Measurements from ENCODE around the gene ITGB5. TPM values are rescaled to one million over a fixed set of nuclear protein-coding genes. Genes with fewer than 3 reads are reported as not detected.

The ITGB5 gene
- total and polyA plus RNA-seq, 2 donors (not counting 1 experiment from before 2014, with no cell fraction given), result 99.7 to 196 TPM

DNA sequence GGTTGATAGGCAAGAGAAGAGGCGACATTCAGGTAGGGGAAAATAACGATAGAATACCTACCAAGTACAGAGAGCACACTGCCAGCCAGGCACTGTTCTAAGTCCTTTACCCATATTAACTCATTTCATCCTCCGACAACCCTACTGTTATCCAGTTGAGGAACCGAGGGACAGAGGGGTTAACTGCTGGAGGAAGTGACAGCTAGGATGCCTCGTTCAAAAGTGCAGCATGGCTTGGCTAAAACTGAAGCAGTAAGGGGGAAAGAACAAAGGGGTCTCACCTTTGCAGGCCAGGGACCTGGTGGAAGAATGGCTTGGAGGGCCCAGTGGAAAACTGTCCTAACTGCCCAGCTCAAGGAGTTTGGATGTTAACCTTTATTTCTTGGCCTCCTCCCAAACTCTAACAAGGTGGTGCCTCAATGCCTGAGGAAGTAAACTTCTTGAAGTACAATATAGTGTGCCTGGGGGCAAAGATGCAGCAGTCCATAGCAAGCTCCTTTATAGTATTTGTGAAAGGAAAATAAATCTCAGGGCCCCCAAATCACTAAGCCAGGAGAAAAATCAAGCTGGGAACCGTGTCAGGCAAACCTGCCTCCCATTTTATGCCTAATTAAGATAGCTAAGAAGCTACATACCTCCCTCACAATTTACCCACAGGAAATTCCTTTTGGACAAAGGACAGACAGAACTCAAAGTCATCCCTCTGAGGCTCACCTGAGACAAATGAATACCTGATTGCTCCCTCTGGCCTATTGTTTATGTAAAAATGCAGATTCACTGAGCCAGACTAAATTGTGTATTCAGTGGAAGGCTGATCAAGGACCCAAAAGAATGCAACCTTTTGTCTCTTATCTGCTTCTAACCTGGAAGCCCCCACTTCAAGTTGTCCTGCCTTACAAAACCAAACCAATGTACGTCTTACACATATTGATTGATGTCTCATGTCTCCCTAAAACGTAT lies 1.6 kb upstream of the ITGB5 start:
- no peaks in the 10 kb centered on the region for H3K4me1 ChIP-seq (ENCODE audit: control insufficient read depth, extremely low read depth, insufficient read depth, low read length)
- H2AFZ ChIP-seq (ENCODE audit: low read length), result no peak overlapping the region
- TF ChIP-seq, protein P1, sequence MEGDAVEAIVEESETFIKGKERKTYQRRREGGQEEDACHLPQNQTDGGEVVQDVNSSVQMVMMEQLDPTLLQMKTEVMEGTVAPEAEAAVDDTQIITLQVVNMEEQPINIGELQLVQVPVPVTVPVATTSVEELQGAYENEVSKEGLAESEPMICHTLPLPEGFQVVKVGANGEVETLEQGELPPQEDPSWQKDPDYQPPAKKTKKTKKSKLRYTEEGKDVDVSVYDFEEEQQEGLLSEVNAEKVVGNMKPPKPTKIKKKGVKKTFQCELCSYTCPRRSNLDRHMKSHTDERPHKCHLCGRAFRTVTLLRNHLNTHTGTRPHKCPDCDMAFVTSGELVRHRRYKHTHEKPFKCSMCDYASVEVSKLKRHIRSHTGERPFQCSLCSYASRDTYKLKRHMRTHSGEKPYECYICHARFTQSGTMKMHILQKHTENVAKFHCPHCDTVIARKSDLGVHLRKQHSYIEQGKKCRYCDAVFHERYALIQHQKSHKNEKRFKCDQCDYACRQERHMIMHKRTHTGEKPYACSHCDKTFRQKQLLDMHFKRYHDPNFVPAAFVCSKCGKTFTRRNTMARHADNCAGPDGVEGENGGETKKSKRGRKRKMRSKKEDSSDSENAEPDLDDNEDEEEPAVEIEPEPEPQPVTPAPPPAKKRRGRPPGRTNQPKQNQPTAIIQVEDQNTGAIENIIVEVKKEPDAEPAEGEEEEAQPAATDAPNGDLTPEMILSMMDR (conservative IDR thresholded peaks at IDR 0.05 in 1 of 2, IDR thresholded peaks at IDR 0.05 in 1 of 2; ENCODE audit: low read depth in 1 of 2, low read length in 2 of 2), result no peak
- TF ChIP-seq EZH2 (IDR thresholded peaks at IDR 0.05; ENCODE audit: low read length, missing control alignments), result no peak
- H3K36me3 ChIP-seq (ENCODE audit: control insufficient read depth, insufficient read depth, low read length), result no peaks in the 10 kb centered on the region
- H3K4me3 ChIP-seq (replicated peaks in 1 of 4; ENCODE audit: control extremely low read depth in 1 of 4, insufficient read depth in 1 of 4, low read depth in 3 of 4, low read length in 4 of 4), result no peak overlapping the region
- H4K20me1 ChIP-seq (ENCODE audit: control insufficient read depth, extremely low read depth, insufficient read depth, low read length), result no peaks in the 10 kb centered on the region
- H3K9ac ChIP-seq (ENCODE audit: insufficient read depth, low read length), result no peak overlapping the region
- no peaks in the 10 kb centered on the region for H3K27me3 ChIP-seq (ENCODE audit: control insufficient read depth, insufficient read depth, low read length)
- no peak overlapping the region for H3K4me2 ChIP-seq (ENCODE audit: extremely low read depth, insufficient read depth, low read length)
- H3K27ac ChIP-seq (ENCODE audit: insufficient read depth, low read length), result no peak overlapping the region
- no peaks in the 10 kb centered on the region for H3K9me3 ChIP-seq (ENCODE audit: control insufficient read depth, insufficient read depth, low read depth, low read length)
- H3K79me2 ChIP-seq (ENCODE audit: control insufficient read depth, insufficient read depth, low read length), result peaks cover 15% of the 10 kb centered on the region
- DNase-seq (ENCODE audit: low read depth in 2 of 2), result no peak

DNA sequence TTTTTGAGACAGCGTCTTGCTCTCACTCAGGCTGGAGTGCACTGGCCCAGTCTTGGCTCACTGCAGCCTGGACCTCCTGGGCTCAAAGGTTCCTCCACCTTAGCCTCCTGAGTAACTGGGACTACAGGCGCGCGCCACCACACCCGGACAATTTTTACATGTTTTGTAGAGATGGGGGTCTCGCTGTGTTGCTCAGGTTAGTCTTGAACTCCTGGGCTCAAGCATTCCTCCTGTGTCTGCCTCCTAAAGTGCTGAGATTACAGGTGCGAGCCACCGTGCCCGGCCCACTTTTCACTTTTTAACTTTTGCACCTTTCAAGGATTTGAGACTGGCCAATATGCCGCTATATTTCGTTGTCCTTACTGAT lies 750 bp upstream of the ITGB5 start:
- H3K27ac ChIP-seq (ENCODE audit: insufficient read depth, low read length), result no peak overlapping the region
- no peaks in the 10 kb centered on the region for H3K9me3 ChIP-seq (ENCODE audit: control insufficient read depth, insufficient read depth, low read depth, low read length)
- H3K4me2 ChIP-seq (ENCODE audit: extremely low read depth, insufficient read depth, low read length), result no peak overlapping the region
- H2AFZ ChIP-seq (ENCODE audit: low read length), result no peak overlapping the region
- H3K27me3 ChIP-seq (ENCODE audit: control insufficient read depth, insufficient read depth, low read length), result no peaks in the 10 kb centered on the region
- H3K79me2 ChIP-seq (ENCODE audit: control insufficient read depth, insufficient read depth, low read length), result peaks cover 15% of the 10 kb centered on the region
- peaks cover 2% of the 10 kb centered on the region for H3K4me1 ChIP-seq (ENCODE audit: control insufficient read depth, extremely low read depth, insufficient read depth, low read length)
- no peaks in the 10 kb centered on the region for H4K20me1 ChIP-seq (ENCODE audit: control insufficient read depth, extremely low read depth, insufficient read depth, low read length)
- no peaks in the 10 kb centered on the region for H3K36me3 ChIP-seq (ENCODE audit: control insufficient read depth, insufficient read depth, low read length)
- no peak for DNase-seq (ENCODE audit: low read depth in 2 of 2)
- peak overlapping the region in 1 of 4 experiments; percentile 68 for H3K4me3 ChIP-seq (replicated peaks in 1 of 4; ENCODE audit: control extremely low read depth in 1 of 4, insufficient read depth in 1 of 4, low read depth in 3 of 4, low read length in 4 of 4)
- H3K9ac ChIP-seq (ENCODE audit: insufficient read depth, low read length), result no peak overlapping the region
- TF ChIP-seq, protein P1 (conservative IDR thresholded peaks at IDR 0.05 in 1 of 2, IDR thresholded peaks at IDR 0.05 in 1 of 2; ENCODE audit: low read depth in 1 of 2, low read length in 2 of 2), result no peak
- no peak for TF ChIP-seq EZH2 (IDR thresholded peaks at IDR 0.05; ENCODE audit: low read length, missing control alignments)

DNA sequence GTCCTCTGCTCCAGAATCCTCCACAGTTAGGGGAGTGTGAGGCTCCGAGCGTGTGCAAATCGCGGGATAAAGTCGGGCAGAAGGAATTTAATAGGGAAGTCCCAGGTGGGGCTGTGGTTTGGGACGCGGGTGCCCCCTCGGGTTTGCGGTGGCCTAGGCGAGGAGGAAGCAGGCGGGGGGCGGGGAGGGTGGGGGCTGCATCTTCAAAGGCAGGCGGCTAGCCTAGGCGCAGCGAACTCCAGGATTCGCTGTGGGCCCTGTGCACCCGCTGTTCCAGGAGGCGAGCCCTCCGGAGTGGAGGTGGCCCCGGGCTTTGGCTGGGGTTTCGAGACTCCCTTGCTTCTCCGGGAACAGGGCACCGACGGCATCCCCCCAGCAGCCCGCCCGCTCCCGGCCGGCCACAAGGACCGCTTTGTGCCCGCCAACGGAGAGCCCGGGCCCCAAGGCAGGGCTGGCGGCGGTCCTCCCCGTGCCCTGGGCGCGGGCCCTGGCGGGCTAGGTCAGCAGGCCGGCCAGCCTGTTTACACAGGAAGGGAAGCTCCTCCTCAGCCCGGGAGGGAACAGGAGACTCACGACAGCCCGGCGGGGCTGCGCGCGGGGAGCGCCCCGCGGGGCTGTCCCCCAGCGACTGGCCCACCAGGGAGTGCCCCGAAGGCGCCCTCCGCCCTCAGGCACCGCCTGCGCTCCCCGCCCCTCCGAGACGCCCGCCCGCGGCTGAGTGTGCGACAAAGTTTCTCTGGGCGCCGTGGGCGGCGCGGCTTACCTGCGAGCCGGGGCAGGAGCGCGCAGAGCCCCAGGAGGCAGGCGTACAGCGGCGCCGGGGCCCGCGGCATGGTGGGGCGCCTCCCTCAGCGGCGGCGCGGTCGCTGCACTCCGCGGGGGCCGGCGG lies 753 bp downstream of the ITGB5 start:
- H4K20me1 ChIP-seq (ENCODE audit: control insufficient read depth, extremely low read depth, insufficient read depth, low read length), result no peaks in the 10 kb centered on the region
- H3K79me2 ChIP-seq (ENCODE audit: control insufficient read depth, insufficient read depth, low read length), result peaks cover 21% of the 10 kb centered on the region
- no peaks in the 10 kb centered on the region for H3K27me3 ChIP-seq (ENCODE audit: control insufficient read depth, insufficient read depth, low read length)
- DNase-seq (ENCODE audit: low read depth in 2 of 2), result peak; percentile 38 to 53
- peak overlapping the region; percentile 76 for H3K4me2 ChIP-seq (ENCODE audit: extremely low read depth, insufficient read depth, low read length)
- H3K4me1 ChIP-seq (ENCODE audit: control insufficient read depth, extremely low read depth, insufficient read depth, low read length), result peaks cover 2% of the 10 kb centered on the region
- peak overlapping the region; percentile 74 for H3K27ac ChIP-seq (ENCODE audit: insufficient read depth, low read length)
- H3K9ac ChIP-seq (ENCODE audit: insufficient read depth, low read length), result peak overlapping the region; percentile 85
- peak overlapping the region; percentile 46 to 68 (median 60) for H3K4me3 ChIP-seq (replicated peaks in 1 of 4; ENCODE audit: control extremely low read depth in 1 of 4, insufficient read depth in 1 of 4, low read depth in 3 of 4, low read length in 4 of 4)
- H3K36me3 ChIP-seq (ENCODE audit: control insufficient read depth, insufficient read depth, low read length), result no peaks in the 10 kb centered on the region
- no peaks in the 10 kb centered on the region for H3K9me3 ChIP-seq (ENCODE audit: control insufficient read depth, insufficient read depth, low read depth, low read length)
- H2AFZ ChIP-seq (ENCODE audit: low read length), result peak overlapping the region; percentile 17
- TF ChIP-seq EZH2 (IDR thresholded peaks at IDR 0.05; ENCODE audit: low read length, missing control alignments), result no peak
- TF ChIP-seq, protein P1 (conservative IDR thresholded peaks at IDR 0.05 in 1 of 2, IDR thresholded peaks at IDR 0.05 in 1 of 2; ENCODE audit: low read depth in 1 of 2, low read length in 2 of 2), result no peak

Measured in fibroblast of lung (primary cell).